ENCODE results near the gene DNTT.

The DNTT gene

GRCh38 chr10:96317067-96317833, 13.0 kb downstream of the DNTT start:
- no peak overlapping the region for H3K4me3 ChIP-seq (replicated peaks; ENCODE audit: low read depth, low read length)
- peak; percentile 20 for TF ChIP-seq CTCF (IDR thresholded peaks at IDR 0.05; ENCODE audit: insufficient read depth, low read length, poor library complexity, severe bottlenecking)
- H3K36me3 ChIP-seq (ENCODE audit: control insufficient read depth, insufficient read depth, low read length): no peaks in the 10 kb centered on the region
- no peaks in the 10 kb centered on the region for H3K27me3 ChIP-seq (replicated peaks; ENCODE audit: control insufficient read depth, insufficient read depth, low read length)
- no peak for DNase-seq (ENCODE audit: extremely low read depth, insufficient read length)

GRCh38 chr10:96319754-96320474, 15.7 kb downstream of the DNTT start:
- Histone ChIP-seq H3K27me3 (replicated peaks; ENCODE audit: control insufficient read depth, insufficient read depth, low read length) (no peaks in the 10 kb centered on the region), H3K4me3 (replicated peaks; ENCODE audit: low read depth, low read length) (no peak overlapping the region)
- TF ChIP-seq CTCF (IDR thresholded peaks at IDR 0.05; ENCODE audit: insufficient read depth, low read length, poor library complexity, severe bottlenecking): no peak

GRCh38 chr10:96321822-96322221, 17.6 kb downstream of the DNTT start:
- H3K27me3 ChIP-seq (replicated peaks; ENCODE audit: control insufficient read depth, insufficient read depth, low read length): no peaks in the 10 kb centered on the region
- H3K36me3 ChIP-seq (ENCODE audit: control insufficient read depth, insufficient read depth, low read length): no peaks in the 10 kb centered on the region
- TF ChIP-seq CTCF (IDR thresholded peaks at IDR 0.05; ENCODE audit: insufficient read depth, low read length, poor library complexity, severe bottlenecking): peak; percentile 41
- no peak for DNase-seq (ENCODE audit: extremely low read depth, insufficient read length)
- no peak overlapping the region for H3K4me3 ChIP-seq (replicated peaks; ENCODE audit: low read depth, low read length)

More at GRCh38 chr10:96319754-96320474, 15.7 kb downstream of the DNTT start:
- no peak for DNase-seq (ENCODE audit: extremely low read depth, insufficient read length)
- no peaks in the 10 kb centered on the region for H3K36me3 ChIP-seq (ENCODE audit: control insufficient read depth, insufficient read depth, low read length)

- H3K27me3 ChIP-seq (replicated peaks; ENCODE audit: control insufficient read depth, insufficient read depth, low read length): no peaks in the 10 kb centered on the region
- DNase-seq (ENCODE audit: extremely low read depth, insufficient read length): no peak
- TF ChIP-seq CTCF (IDR thresholded peaks at IDR 0.05; ENCODE audit: insufficient read depth, low read length, poor library complexity, severe bottlenecking): no peak
- no peaks in the 10 kb centered on the region for H3K36me3 ChIP-seq (ENCODE audit: control insufficient read depth, insufficient read depth, low read length)
- no peak overlapping the region for H3K4me3 ChIP-seq (replicated peaks; ENCODE audit: low read depth, low read length)
Observed at GRCh38 chr10:96322275-96322674, 18.0 kb downstream of the DNTT start.

- H3K4me3 ChIP-seq (replicated peaks; ENCODE audit: low read depth, low read length): no peak overlapping the region
- DNase-seq (ENCODE audit: extremely low read depth, insufficient read length): no peak
- TF ChIP-seq CTCF (IDR thresholded peaks at IDR 0.05; ENCODE audit: insufficient read depth, low read length, poor library complexity, severe bottlenecking): no peak
- H3K36me3 ChIP-seq (ENCODE audit: control insufficient read depth, insufficient read depth, low read length): no peaks in the 10 kb centered on the region
- no peaks in the 10 kb centered on the region for H3K27me3 ChIP-seq (replicated peaks; ENCODE audit: control insufficient read depth, insufficient read depth, low read length)
Observed at GRCh38 chr10:96324447-96324846, 20.2 kb downstream of the DNTT start.

Measured in GM06990 (cell line).